Mesodermal cell (in vitro differentiated cells): Measurements from ENCODE around the gene EYS.

Experiments used
- H3K27ac ChIP-seq: 2 replicates; pipeline ENCODE4 v1.7.0; 2013; ENCODE audit warnings: mild to moderate bottlenecking, low read depth, low read length, moderate library complexity; ENCODE audit not compliant: severe bottlenecking
- H3K36me3 ChIP-seq: 2 replicates; pipeline ENCODE4 v1.7.1; 2013; ENCODE audit warnings: mild to moderate bottlenecking, low read length, moderate library complexity; ENCODE audit not compliant: control insufficient read depth, insufficient read depth
- H3K4me1 ChIP-seq: one replicate; pipeline ENCODE4 v1.7.1; 2013; ENCODE audit warnings: mild to moderate bottlenecking, low read length; ENCODE audit not compliant: insufficient read depth, control insufficient read depth, poor library complexity, severe bottlenecking
- H3K4me3 ChIP-seq: 2 replicates; pipeline ENCODE4 v1.7.0; 2013; ENCODE audit warnings: low read length, control low read depth, mild to moderate bottlenecking; ENCODE audit not compliant: insufficient read depth, poor library complexity, severe bottlenecking; ENCODE audit errors: extremely low read depth
- H3K9me3 ChIP-seq: 2 replicates; pipeline ENCODE4 v1.7.1; 2013; ENCODE audit warnings: mild to moderate bottlenecking, low read length, moderate library complexity; ENCODE audit not compliant: control insufficient read depth
- WGBS, 2 experiments: methylation state at CpG; one replicate each; pipeline ENCODE4 v1.1.5; 2013; ENCODE audit warnings: missing lambda C conversion rate in 2 of 2; ENCODE audit not compliant: insufficient coverage in 2 of 2; 5-methylcytosine and 5-hydroxymethylcytosine counted together

Gene EYS

DNA sequence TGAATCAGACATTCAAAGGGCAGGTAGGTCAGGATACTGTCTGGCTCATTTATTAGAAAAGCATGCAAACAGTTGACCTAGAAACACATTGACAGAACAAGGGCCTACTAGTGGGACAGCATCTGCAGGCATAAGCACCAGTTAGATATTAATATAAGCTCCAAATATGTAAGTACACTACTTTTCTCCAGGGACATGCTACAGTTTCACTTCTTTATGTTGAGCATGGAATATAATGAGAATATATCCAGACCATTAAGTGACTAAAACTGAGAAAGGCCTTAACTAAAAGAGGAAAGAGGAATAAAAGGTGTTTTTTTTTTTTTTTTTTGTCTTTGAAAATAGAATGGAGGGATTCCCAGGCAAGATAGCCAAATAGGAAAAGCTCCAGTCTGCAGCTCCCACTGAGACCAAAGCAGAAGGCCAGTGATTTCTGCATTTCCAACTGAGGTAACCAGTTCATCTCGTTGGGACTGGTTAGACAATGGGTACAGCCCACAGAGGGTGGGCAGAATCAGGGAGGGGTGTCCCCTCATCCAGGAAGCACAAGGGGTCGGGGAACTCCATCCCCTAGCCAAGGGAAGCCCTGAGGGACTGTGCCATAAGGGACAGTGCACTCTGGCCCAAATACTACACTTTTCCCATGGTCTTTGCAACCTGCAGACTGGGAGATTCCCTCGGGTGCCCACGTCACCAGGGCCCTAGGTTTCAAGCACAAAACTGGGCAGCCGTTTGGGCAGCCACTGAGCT, 1819.8 kb downstream of the EYS start:
- Histone ChIP-seq H3K4me1 (no peaks in the 10 kb centered on the region), H3K27ac (no peak overlapping the region), H3K9me3 (no peaks in the 10 kb centered on the region), H3K4me3 (no peak overlapping the region), H3K36me3 (no peaks in the 10 kb centered on the region)
- WGBS, 2 experiments = 68 to 87% methylated on average over 4 to 5 of the region's 5 CpGs

DNA sequence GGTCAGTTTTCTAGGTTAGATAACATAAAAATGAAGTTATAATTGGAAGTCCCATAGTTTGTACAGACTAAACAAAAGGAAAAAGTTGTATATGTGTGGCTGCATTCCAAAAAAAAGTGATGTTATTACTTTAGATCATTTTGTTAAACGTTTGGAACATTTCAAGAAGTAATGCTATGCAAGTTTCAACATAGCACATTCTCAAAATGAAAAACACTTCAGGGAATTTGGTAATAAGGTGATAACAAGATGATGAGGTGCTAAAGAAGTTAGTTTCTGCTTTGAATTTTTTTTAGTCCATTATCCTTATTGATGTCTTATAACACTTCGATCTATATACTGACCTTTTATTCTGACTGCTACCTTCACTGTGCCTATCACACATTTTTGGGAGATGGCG, 1820.7 kb downstream of the EYS start:
- Histone ChIP-seq H3K27ac (no peak overlapping the region), H3K36me3 (no peaks in the 10 kb centered on the region), H3K4me3 (no peak overlapping the region), H3K4me1 (no peaks in the 10 kb centered on the region), H3K9me3 (no peaks in the 10 kb centered on the region)
- WGBS, 2 experiments = no CpG with 5 or more reads among the region's 3 CpGs

DNA sequence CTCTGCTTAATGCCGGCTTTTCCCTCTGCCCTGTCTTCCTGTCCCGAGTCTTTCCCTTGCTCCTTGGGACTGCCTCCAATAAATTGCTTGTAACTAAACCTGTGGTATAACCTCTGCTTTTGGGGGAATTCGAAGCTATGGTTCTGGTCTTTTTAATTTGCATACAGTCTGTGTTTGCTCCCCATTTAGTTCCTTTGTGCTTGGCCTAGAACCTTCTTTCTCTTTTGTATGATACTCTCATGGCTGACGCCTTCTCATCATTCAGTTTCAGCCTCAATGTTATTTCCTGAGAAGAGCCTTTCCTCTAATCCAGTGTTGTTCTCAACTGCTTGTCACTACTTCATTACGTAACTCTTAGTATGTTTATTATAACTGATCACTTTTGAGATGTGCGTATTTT, 1823.4 kb downstream of the EYS start:
- H3K4me1 ChIP-seq = no peaks in the 10 kb centered on the region
- H3K9me3 ChIP-seq = peaks cover 8% of the 10 kb centered on the region
- no peak overlapping the region for H3K27ac ChIP-seq
- no peak overlapping the region for H3K4me3 ChIP-seq
- no peaks in the 10 kb centered on the region for H3K36me3 ChIP-seq
- whole genome bisulfite sequencing, 2 experiments = 82 to 92% methylated on average over 2 to 4 of the region's 6 CpGs

DNA sequence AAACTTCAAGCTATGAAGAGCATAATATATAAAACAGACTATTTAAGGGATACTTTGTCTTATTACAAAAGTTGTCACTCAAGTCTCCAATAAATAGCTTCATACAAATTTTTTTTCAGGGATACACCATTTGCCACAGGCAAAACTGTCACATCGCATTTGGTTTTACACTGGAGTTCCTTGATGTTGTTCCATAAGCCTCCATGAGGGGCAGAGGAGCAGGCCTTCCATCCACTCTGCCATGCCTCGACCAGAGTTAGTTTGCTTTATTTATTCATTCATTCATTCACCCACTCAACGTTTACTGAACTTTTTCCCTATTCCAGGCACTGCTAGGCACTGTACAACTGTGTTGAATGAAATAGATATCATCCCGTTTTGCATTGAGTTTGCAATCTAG, 1824.8 kb downstream of the EYS start:
- 42 to 71% methylated on average over 1 to 3 of the region's 4 CpGs for WGBS, 2 experiments

DNA sequence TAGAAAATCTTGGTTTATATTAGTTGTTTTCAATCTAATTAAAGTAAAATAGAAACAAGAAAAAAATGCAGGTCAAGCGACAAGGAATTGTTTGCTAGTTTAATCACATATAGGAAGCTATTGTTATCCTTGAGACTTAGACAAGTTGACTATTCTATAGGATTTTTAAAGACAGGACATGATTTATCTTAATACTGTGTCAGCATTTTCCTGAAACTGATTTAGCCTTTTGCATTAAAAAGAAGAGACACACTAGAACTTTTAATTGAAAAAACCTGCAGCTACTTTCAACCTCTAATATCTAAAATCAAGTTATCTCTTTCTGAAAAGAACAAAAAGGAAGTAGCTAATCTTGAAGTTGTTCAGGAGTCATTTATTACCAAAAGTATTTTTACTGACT, 1825.2 kb downstream of the EYS start:
- no CpG with 5 or more reads among the region's 1 CpG for WGBS, 2 experiments
- no peak overlapping the region for H3K27ac ChIP-seq
- no peaks in the 10 kb centered on the region for H3K36me3 ChIP-seq
- no peaks in the 10 kb centered on the region for H3K4me1 ChIP-seq
- no peak overlapping the region for H3K4me3 ChIP-seq
- H3K9me3 ChIP-seq = peaks cover 8% of the 10 kb centered on the region

More for the DNA sequence above, 1824.8 kb downstream of the EYS start:
- H3K9me3 ChIP-seq = peaks cover 8% of the 10 kb centered on the region
- no peaks in the 10 kb centered on the region for H3K4me1 ChIP-seq
- H3K27ac ChIP-seq = no peak overlapping the region
- no peaks in the 10 kb centered on the region for H3K36me3 ChIP-seq
- no peak overlapping the region for H3K4me3 ChIP-seq

DNA sequence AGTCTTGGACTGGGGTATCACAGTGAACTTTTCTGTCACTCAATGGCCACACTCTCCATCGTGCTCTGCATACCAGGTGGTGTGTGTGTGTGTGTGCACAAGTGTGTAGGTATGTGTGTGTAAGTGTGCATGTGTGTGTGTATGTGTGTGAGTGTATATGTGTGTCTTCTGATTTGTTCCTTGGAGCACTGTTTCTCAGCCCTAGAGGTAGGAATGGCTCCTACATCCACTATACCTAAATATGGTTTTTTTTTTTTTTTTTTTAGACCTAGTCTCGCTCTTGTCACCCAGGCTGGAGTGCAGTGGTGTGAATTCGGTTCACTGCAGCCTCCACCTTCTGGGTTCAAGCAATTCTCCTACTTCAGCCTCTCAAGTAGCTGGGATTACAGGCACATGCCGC, 1834.8 kb downstream of the EYS start:
- Histone ChIP-seq H3K4me1 (no peaks in the 10 kb centered on the region), H3K36me3 (no peaks in the 10 kb centered on the region), H3K4me3 (no peak overlapping the region), H3K9me3 (no peaks in the 10 kb centered on the region), H3K27ac (no peak overlapping the region)
- WGBS, 2 experiments = no CpG with 5 or more reads among the region's 4 CpGs

DNA sequence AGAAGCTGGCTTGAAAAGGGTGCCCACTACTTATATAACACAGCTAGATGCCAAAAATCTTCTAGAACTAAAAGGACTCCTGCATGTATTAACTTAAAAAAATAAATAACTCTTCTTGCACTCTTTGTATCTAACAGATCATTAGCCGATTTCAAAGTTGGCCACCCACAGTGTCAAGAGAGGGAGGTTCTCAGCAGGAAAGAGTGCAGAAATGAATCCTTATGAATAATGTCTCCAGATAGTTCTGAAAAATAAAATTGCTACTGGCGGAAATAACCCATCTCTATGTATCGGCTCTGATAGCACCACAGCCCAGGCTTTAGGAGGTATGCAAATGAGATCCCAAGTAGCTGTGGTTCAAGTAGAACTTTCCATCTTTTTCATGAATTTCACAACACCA, 1838.7 kb downstream of the EYS start:
- Histone ChIP-seq H3K9me3 (no peaks in the 10 kb centered on the region), H3K4me3 (no peak overlapping the region), H3K27ac (no peak overlapping the region), H3K36me3 (no peaks in the 10 kb centered on the region), H3K4me1 (no peaks in the 10 kb centered on the region)
- WGBS, 2 experiments = 70 to 100% methylated on average over 2 of the region's 3 CpGs

DNA sequence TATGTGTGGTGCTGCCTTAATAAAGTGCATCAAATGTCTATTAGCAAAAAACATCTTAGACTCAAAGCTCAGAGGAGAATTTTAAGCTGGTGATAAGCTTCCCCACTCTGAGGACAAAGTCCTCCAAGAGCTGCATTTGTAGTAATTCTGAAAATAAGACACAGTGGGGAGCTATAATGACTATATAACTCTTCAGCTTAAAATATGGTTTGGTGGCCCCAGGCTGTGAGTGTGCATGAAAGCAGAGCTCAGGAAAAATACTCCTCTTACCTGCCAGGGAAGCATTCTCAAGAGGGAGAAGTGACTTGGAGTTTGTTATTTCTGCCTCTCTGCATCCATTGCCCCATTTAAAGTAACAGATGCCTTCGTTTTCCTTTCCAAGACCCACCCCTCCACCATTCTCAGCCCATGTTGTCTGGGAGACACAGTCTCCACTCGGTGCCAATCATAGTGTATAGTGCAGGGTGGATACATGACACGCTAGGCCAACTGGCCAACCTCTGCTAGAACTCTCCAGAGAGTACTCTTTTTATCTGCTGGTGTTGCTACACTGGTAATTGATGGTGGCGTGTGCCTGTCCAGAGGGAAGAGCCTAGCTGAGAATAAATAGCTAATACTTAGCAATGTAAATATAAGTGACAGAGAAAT, 1842.2 kb downstream of the EYS start:
- Histone ChIP-seq H3K9me3 (no peaks in the 10 kb centered on the region), H3K27ac (no peak overlapping the region), H3K36me3 (no peaks in the 10 kb centered on the region), H3K4me3 (no peak overlapping the region), H3K4me1 (no peaks in the 10 kb centered on the region)
- WGBS, 2 experiments = 87 to 100% methylated on average over 1 to 3 of the region's 4 CpGs

DNA sequence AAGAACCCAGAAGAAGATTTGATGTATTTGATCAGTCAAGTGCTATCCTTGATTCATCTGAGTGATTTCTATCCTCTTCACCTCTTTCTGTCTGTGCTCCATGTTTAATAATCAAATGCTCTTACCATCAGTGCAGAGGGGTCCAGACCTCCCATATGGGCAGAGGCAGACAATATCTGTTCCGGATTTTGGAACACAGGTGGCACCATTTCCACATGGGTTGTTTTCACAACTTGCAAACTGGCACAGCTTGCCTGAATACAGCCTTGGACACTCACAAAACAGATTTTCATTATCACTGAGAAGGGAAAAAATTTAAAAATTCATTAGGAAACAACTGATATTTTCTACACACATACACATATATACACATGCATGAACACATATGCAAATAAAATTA, 1843.0 kb downstream of the EYS start:
- Histone ChIP-seq H3K4me1 (no peaks in the 10 kb centered on the region), H3K9me3 (no peaks in the 10 kb centered on the region), H3K4me3 (no peak overlapping the region), H3K36me3 (no peaks in the 10 kb centered on the region), H3K27ac (no peak overlapping the region)
- 40 to 100% methylated on average over 1 of the region's 1 CpG for WGBS, 2 experiments

DNA sequence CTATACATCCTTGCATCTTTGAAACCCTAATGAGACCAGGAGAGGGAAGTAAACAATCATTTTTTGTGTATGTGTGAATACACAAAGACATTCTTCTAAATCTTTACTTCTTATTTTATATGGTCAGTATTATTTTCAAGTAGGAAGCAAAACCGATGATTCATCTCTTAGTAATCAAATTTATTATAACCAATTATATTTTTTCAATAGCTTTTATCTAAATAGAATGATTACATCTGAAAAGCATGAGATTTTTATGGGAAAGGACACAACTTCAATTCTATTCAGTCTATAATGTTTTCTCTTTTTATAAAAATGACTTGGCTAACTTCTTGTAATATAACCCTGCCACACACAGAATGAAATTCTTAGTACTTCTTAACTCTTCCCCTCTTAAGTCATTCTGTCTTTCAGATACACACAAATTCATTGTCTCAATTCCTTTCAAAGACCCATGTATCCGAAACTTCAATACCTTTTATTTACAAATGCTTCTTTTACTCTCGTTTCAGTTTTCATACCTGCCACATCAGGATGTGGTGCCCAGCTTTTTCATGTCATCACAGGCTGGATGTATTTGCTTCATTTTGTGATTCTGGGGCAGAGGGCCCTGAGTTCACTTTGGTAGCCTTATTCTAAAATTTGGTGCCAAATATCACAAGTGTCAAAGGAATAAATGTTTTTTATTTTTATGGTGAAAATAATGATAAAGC, 1844.4 kb downstream of the EYS start:
- Histone ChIP-seq H3K9me3 (no peaks in the 10 kb centered on the region), H3K36me3 (no peaks in the 10 kb centered on the region), H3K27ac (no peak overlapping the region), H3K4me3 (no peak overlapping the region), H3K4me1 (no peaks in the 10 kb centered on the region)
- WGBS, 2 experiments = 86 to 89% methylated on average over 1 of the region's 3 CpGs

DNA sequence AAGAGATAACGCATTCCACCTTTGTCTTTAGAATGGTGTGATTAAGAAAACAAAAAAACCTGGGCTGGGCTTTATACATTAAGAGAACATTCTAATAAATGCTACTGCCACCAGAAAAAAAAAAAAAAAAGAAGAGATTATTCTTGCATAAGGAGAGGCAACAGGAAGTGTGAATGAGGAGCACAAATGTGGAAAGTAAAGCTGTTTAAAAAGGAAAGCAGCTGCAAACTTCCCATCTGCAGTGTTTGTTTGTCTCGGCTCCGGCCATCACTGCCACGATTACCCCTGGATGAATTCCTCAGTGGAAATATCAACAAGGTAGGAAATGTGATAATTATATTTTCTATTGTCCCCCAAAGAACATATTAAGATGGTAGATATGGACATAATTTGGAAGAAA, 1847.5 kb downstream of the EYS start:
- H3K4me1 ChIP-seq = no peaks in the 10 kb centered on the region
- no CpG with 5 or more reads among the region's 4 CpGs for WGBS, 2 experiments
- no peak overlapping the region for H3K27ac ChIP-seq
- H3K9me3 ChIP-seq = no peaks in the 10 kb centered on the region
- no peaks in the 10 kb centered on the region for H3K36me3 ChIP-seq
- H3K4me3 ChIP-seq = no peak overlapping the region
